ENCODE data around the gene PRKCA. TPM values are rescaled to one million over a fixed set of nuclear protein-coding genes. Genes with fewer than 3 reads are reported as not detected.

Gene PRKCA
- total RNA-seq, 1 experiment from 2014 or later: 29.5 TPM

DNA sequence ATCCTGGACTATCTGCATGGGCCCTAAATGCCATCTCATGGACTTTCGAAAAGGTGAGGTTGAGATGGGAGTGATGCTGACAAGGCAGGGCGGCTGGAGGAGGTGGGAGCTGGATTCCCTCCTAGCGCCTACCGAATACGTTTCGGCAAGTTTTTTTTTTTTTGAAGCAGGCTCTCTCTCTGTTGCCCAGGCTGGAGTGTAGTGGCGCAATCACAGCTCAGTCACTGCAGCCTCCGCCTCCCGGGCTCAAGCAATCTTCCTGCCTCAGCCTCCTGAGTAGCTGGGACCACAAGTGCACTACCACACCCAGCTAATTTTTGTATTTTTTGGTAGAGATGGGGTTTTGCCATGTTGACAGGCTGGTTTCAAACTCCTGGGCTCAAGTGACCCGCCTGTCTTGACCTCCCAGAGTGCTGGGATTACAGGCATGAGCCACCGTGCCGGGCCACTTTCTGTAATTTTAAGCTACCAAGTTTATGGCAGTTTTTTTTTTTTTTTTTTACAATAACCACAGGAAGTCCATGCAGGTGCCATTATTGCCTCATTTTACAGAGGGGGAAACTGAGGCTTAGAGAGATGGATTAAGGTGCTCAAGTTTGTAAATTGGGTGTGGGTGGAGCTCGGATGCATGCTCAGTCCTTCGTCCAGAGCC is 246.4 kb downstream of the PRKCA start:
- CTCF ChIA-PET: interaction anchor here (0.9 to 1.2 kb wide), 5 partner anchors 8 to 347 kb away, joined by 4 to 5 read pairs (median 5); no protein-coding TSS in a partner anchor
- H3K9me3 Mint-ChIP-seq: peaks cover 28% of the 10 kb centered on the region
- DNase-seq (ENCODE audit: low spot score) (no peak), ATAC-seq (peak; percentile 15)
- TF ChIP-seq, protein P1, sequence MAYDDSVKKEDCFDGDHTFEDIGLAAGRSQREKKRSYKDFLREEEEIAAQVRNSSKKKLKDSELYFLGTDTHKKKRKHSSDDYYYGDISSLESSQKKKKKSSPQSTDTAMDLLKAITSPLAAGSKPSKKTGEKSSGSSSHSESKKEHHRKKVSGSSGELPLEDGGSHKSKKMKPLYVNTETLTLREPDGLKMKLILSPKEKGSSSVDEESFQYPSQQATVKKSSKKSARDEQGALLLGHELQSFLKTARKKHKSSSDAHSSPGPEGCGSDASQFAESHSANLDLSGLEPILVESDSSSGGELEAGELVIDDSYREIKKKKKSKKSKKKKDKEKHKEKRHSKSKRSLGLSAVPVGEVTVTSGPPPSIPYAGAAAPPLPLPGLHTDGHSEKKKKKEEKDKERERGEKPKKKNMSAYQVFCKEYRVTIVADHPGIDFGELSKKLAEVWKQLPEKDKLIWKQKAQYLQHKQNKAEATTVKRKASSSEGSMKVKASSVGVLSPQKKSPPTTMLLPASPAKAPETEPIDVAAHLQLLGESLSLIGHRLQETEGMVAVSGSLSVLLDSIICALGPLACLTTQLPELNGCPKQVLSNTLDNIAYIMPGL (CRISPR knock-in tag; IDR thresholded peaks at IDR 0.05): no peak
- no peak for TF ChIP-seq ZNF425 (CRISPR knock-in tag; conservative IDR thresholded peaks at IDR 0.05)
- no peak for TF ChIP-seq NR3C1 (CRISPR knock-in tag; conservative IDR thresholded peaks at IDR 0.05; ENCODE audit: low read depth)
- no peak for TF ChIP-seq CREM (CRISPR knock-in tag; IDR thresholded peaks at IDR 0.05)
- TF ChIP-seq ATF2 (CRISPR knock-in tag; IDR thresholded peaks at IDR 0.05; ENCODE audit: borderline replicate concordance, low read depth): no peak
- TF ChIP-seq PRRX2 (CRISPR knock-in tag; IDR thresholded peaks at IDR 0.05): no peak
- TF ChIP-seq CREB1 (CRISPR knock-in tag; IDR thresholded peaks at IDR 0.05): no peak
- TF ChIP-seq ATF1 (CRISPR knock-in tag; IDR thresholded peaks at IDR 0.05): no peak
- no peak for TF ChIP-seq TEAD4 (CRISPR knock-in tag; IDR thresholded peaks at IDR 0.05)
- no peak for TF ChIP-seq ELF4 (CRISPR knock-in tag; IDR thresholded peaks at IDR 0.05; ENCODE audit: low read depth)
- TF ChIP-seq, protein P2, sequence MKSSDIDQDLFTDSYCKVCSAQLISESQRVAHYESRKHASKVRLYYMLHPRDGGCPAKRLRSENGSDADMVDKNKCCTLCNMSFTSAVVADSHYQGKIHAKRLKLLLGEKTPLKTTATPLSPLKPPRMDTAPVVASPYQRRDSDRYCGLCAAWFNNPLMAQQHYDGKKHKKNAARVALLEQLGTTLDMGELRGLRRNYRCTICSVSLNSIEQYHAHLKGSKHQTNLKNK (CRISPR knock-in tag; IDR thresholded peaks at IDR 0.05): no peak
- H3K4me3 Mint-ChIP-seq: no peak overlapping the region
- H3K4me1 Mint-ChIP-seq: peaks cover 42% of the 10 kb centered on the region
- peaks cover 19% of the 10 kb centered on the region for H3K36me3 Mint-ChIP-seq
- POLR2A ChIA-PET: no interaction called here
- no peaks in the 10 kb centered on the region for H3K27me3 Mint-ChIP-seq (ENCODE audit: low read depth)
- peak overlapping the region; percentile 98 for H3K27ac Mint-ChIP-seq

DNA sequence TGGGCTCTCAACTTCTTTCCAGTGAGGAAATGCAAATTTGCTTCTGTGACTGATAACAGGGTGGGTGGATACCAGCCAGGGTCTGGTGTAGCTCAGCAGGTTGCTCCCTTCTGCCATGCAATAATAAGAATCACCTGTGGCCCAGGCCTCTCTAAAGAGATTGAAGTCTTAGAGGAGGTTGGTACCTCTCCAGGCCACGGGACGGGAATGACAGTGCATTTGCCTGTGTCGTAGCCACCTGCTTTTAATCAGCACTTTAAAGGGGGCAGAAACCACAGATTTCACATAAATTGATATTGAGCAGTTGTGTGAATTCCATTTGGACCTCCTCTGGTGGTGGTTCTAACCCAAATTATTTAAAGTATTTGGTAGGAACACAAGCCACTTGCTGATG is 246.9 kb downstream of the PRKCA start:
- ATAC-seq: peak; percentile 77
- peak; percentile 23 for DNase-seq (ENCODE audit: low spot score)
- ChIA-PET CTCF (interaction anchor here (0.9 to 1.2 kb wide), 5 partner anchors 9 to 348 kb away, joined by 4 to 5 read pairs (median 5); no protein-coding TSS in a partner anchor), POLR2A (no interaction called here)
- Mint-ChIP-seq H3K4me3 (no peak overlapping the region), H3K27ac (peak overlapping the region; percentile 98), H3K27me3 (ENCODE audit: low read depth) (no peaks in the 10 kb centered on the region), H3K4me1 (peaks cover 42% of the 10 kb centered on the region), H3K9me3 (peaks cover 29% of the 10 kb centered on the region), H3K36me3 (peaks cover 20% of the 10 kb centered on the region)
- TF ChIP-seq IRF1 (CRISPR knock-in tag; IDR thresholded peaks at IDR 0.05) (no peak), RELA (CRISPR knock-in tag; IDR thresholded peaks at IDR 0.05; ENCODE audit: borderline replicate concordance) (no peak), ATF6 (CRISPR knock-in tag; IDR thresholded peaks at IDR 0.05) (no peak), SMAD3 (CRISPR knock-in tag; IDR thresholded peaks at IDR 0.05; ENCODE audit: borderline replicate concordance) (no peak), ZNF121 (CRISPR knock-in tag; IDR thresholded peaks at IDR 0.05) (no peak), ZNF423 (CRISPR knock-in tag; IDR thresholded peaks at IDR 0.05) (0 out of 2 replicates have a peak, but pooled peaks have one; percentile 7)
- TF ChIP-seq, protein P3, sequence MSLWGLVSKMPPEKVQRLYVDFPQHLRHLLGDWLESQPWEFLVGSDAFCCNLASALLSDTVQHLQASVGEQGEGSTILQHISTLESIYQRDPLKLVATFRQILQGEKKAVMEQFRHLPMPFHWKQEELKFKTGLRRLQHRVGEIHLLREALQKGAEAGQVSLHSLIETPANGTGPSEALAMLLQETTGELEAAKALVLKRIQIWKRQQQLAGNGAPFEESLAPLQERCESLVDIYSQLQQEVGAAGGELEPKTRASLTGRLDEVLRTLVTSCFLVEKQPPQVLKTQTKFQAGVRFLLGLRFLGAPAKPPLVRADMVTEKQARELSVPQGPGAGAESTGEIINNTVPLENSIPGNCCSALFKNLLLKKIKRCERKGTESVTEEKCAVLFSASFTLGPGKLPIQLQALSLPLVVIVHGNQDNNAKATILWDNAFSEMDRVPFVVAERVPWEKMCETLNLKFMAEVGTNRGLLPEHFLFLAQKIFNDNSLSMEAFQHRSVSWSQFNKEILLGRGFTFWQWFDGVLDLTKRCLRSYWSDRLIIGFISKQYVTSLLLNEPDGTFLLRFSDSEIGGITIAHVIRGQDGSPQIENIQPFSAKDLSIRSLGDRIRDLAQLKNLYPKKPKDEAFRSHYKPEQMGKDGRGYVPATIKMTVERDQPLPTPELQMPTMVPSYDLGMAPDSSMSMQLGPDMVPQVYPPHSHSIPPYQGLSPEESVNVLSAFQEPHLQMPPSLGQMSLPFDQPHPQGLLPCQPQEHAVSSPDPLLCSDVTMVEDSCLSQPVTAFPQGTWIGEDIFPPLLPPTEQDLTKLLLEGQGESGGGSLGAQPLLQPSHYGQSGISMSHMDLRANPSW (CRISPR knock-in tag; conservative IDR thresholded peaks at IDR 0.05; ENCODE audit: low read depth): no peak
- TF ChIP-seq, protein P4, sequence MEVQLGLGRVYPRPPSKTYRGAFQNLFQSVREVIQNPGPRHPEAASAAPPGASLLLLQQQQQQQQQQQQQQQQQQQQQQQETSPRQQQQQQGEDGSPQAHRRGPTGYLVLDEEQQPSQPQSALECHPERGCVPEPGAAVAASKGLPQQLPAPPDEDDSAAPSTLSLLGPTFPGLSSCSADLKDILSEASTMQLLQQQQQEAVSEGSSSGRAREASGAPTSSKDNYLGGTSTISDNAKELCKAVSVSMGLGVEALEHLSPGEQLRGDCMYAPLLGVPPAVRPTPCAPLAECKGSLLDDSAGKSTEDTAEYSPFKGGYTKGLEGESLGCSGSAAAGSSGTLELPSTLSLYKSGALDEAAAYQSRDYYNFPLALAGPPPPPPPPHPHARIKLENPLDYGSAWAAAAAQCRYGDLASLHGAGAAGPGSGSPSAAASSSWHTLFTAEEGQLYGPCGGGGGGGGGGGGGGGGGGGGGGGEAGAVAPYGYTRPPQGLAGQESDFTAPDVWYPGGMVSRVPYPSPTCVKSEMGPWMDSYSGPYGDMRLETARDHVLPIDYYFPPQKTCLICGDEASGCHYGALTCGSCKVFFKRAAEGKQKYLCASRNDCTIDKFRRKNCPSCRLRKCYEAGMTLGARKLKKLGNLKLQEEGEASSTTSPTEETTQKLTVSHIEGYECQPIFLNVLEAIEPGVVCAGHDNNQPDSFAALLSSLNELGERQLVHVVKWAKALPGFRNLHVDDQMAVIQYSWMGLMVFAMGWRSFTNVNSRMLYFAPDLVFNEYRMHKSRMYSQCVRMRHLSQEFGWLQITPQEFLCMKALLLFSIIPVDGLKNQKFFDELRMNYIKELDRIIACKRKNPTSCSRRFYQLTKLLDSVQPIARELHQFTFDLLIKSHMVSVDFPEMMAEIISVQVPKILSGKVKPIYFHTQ (CRISPR knock-in tag; IDR thresholded peaks at IDR 0.05): no peak

All from WTC11 (cell line).